Ishikawa (cell line): ENCODE data around the gene DTX1.

Experiments
- CEBPB ChIP-seq: IDR thresholded peaks from 2 replicates; pipeline ENCODE4 v1.6.1; 2012
- CREB1 ChIP-seq: IDR thresholded peaks from 2 replicates; pipeline ENCODE4 v1.6.1; 2012; ENCODE audit warnings: low read depth
- EGR1 ChIP-seq: IDR thresholded peaks from 2 replicates; pipeline ENCODE4 v1.6.1; 2012
- EP300 ChIP-seq: IDR thresholded peaks from 2 replicates; pipeline ENCODE4 v1.6.1; 2012; ENCODE audit warnings: borderline replicate concordance
- MAX ChIP-seq: IDR thresholded peaks from 2 replicates; pipeline ENCODE4 v1.6.1; 2012
- NFIC ChIP-seq: IDR thresholded peaks from 2 replicates; pipeline ENCODE4 v1.6.1; 2012
- RAD21 ChIP-seq: IDR thresholded peaks from 2 replicates; pipeline ENCODE4 v1.6.1; 2012; ENCODE audit warnings: low read depth
- REST ChIP-seq: IDR thresholded peaks from 2 replicates; pipeline ENCODE4 v1.6.1; 2012; ENCODE audit warnings: low read depth, mild to moderate bottlenecking
- TAF1 ChIP-seq: IDR thresholded peaks from 2 replicates; pipeline ENCODE4 v1.6.1; 2012; ENCODE audit warnings: low read depth, mild to moderate bottlenecking
- TCF12 ChIP-seq: IDR thresholded peaks from 2 replicates; pipeline ENCODE4 v1.6.1; 2012; ENCODE audit warnings: low read depth
- TEAD4 ChIP-seq: IDR thresholded peaks from 2 replicates; pipeline ENCODE4 v1.6.1; 2012
- USF1 ChIP-seq: IDR thresholded peaks from 2 replicates; pipeline ENCODE4 v1.6.1; 2012

GRCh38 chr12:113048716-113049127 is 7.8 kb upstream of the DTX1 start:
- no peak for TF ChIP-seq REST
- TF ChIP-seq CREB1: no peak
- no peak for TF ChIP-seq NFIC
- TF ChIP-seq USF1: no peak
- peak; percentile 92 for TF ChIP-seq RAD21
- TF ChIP-seq EP300: no peak
- no peak for TF ChIP-seq TCF12
- no peak for TF ChIP-seq CEBPB
- no peak for TF ChIP-seq EGR1
- TF ChIP-seq MAX: no peak
- TF ChIP-seq TAF1: no peak
- TF ChIP-seq TEAD4: no peak
